GM21526 (cell line): ENCODE data around the gene TLE1.
"Not testable (repeated sequence)": the region's sequence is repeated elsewhere in the genome, so short reads cannot be mapped to it uniquely, and the experiment has no call there.

ENCODE experiments used
- ATAC-seq: cut with Tn5 transposase; IDR thresholded peaks from one replicate; pipeline ENCODE4 v1.9.1; 2021; ENCODE audit warnings: moderate library complexity; ENCODE audit not compliant: unreplicated experiment, low FRiP score

The TLE1 gene

GRCh38 chr9:81656871-81657337 is 32.4 kb downstream of the TLE1 start:
- ATAC-seq, result no peak

GRCh38 chr9:81656004-81656403 is 33.3 kb downstream of the TLE1 start:
- peak; percentile 86 for ATAC-seq

GRCh38 chr9:81653240-81653639 is 36.1 kb downstream of the TLE1 start:
- ATAC-seq, result no peak

GRCh38 chr9:81652058-81652687 is 37.2 kb downstream of the TLE1 start:
- ATAC-seq, result no peak

- ATAC-seq, result no peak
These were observed 38.5 kb downstream of the TLE1 start for GRCh38 chr9:81650586-81651515.

GRCh38 chr9:81649475-81650240 is 39.7 kb downstream of the TLE1 start:
- ATAC-seq, result no peak

- ATAC-seq, result no peak
These were observed 40.5 kb downstream of the TLE1 start for GRCh38 chr9:81648891-81649290.

GRCh38 chr9:81646337-81646736 is 43.0 kb downstream of the TLE1 start:
- ATAC-seq, result no peak

GRCh38 chr9:81644513-81644912 is 44.8 kb downstream of the TLE1 start:
- ATAC-seq, result not testable (repeated sequence)

GRCh38 chr9:81637276-81637675 is 52.1 kb downstream of the TLE1 start:
- ATAC-seq, result no peak

- no peak for ATAC-seq
These were observed 53.1 kb downstream of the TLE1 start for GRCh38 chr9:81636255-81636599.

- no peak for ATAC-seq
These were observed 53.7 kb downstream of the TLE1 start for GRCh38 chr9:81635521-81636254.

GRCh38 chr9:81634915-81635516 is 54.3 kb downstream of the TLE1 start:
- ATAC-seq, result no peak

GRCh38 chr9:81633952-81634854 is 55.1 kb downstream of the TLE1 start:
- no peak for ATAC-seq

GRCh38 chr9:81632599-81632998 is 56.7 kb downstream of the TLE1 start:
- no peak for ATAC-seq

GRCh38 chr9:81631218-81631745 is 58.1 kb downstream of the TLE1 start:
- ATAC-seq, result no peak

GRCh38 chr9:81629440-81629839 is 59.9 kb downstream of the TLE1 start:
- no peak for ATAC-seq

GRCh38 chr9:81628897-81629296 is 60.5 kb downstream of the TLE1 start:
- no peak for ATAC-seq

GRCh38 chr9:81627481-81627880 is 61.9 kb downstream of the TLE1 start:
- no peak for ATAC-seq
